GM23338 (cell line): ENCODE data around the gene PSMB2. TPM values are rescaled to one million over a fixed set of nuclear protein-coding genes. Genes with fewer than 3 reads are reported as not detected.

ENCODE experiments used
- ATAC-seq: fragments of 200-7000 bp; cut with Tn5 transposase; 3 replicates; pipeline ENCODE4 v1.9.1; 2020
- DNase-seq: peaks from one replicate; pipeline ENCODE4 v3.0.0-alpha.2; 2015; ENCODE audit warnings: low spot score
- H2AFZ ChIP-seq: fragments of 200-600 bp; sonication (generic); 2 replicates; pipeline ENCODE4 v1.8.0; 2016; ENCODE audit warnings: antibody characterized with exemption, mild to moderate bottlenecking, moderate library complexity
- H3F3A ChIP-seq: fragments of 200-600 bp; sonication (generic); replicated peaks from 2 replicates; pipeline ENCODE4 v1.8.0; 2017; ENCODE audit warnings: antibody characterized with exemption, mixed run types, low read depth
- H3K27ac ChIP-seq: fragments of 200-600 bp; sonication (generic); 2 replicates; pipeline ENCODE4 v1.6.1; 2016; ENCODE audit warnings: low read depth
- H3K27me3 ChIP-seq: fragments of 200-600 bp; sonication (generic); 2 replicates; pipeline ENCODE4 v1.8.0; 2016; ENCODE audit warnings: mild to moderate bottlenecking, mixed run types, moderate library complexity; ENCODE audit not compliant: insufficient read depth
- H3K36me3 ChIP-seq: fragments of 200-600 bp; sonication (generic); 2 replicates; pipeline ENCODE4 v1.8.0; 2016; ENCODE audit warnings: mild to moderate bottlenecking; ENCODE audit not compliant: insufficient read depth
- H3K4me1 ChIP-seq: fragments of 200-600 bp; sonication (generic); 2 replicates; pipeline ENCODE4 v1.8.0; 2016; ENCODE audit warnings: mild to moderate bottlenecking, moderate library complexity; ENCODE audit not compliant: insufficient read depth
- H3K4me2 ChIP-seq: fragments of 200-600 bp; sonication (generic); 2 replicates; pipeline ENCODE4 v1.7.1; 2017; ENCODE audit warnings: mixed run types
- H3K4me3 ChIP-seq: fragments of 200-600 bp; sonication (generic); 2 replicates; pipeline ENCODE4 v1.6.1; 2016; ENCODE audit warnings: mixed run types
- H3K79me2 ChIP-seq: fragments of 200-600 bp; sonication (generic); replicated peaks from 2 replicates; pipeline ENCODE4 v1.8.0; 2017; ENCODE audit warnings: mild to moderate bottlenecking; ENCODE audit not compliant: insufficient read depth
- H3K9me2 ChIP-seq: fragments of 200-600 bp; sonication (generic); 2 replicates; pipeline ENCODE4 v1.8.0; 2017; ENCODE audit not compliant: insufficient read depth
- H4K20me1 ChIP-seq: fragments of 200-600 bp; sonication (generic); replicated peaks from 2 replicates; pipeline ENCODE4 v1.8.0; 2017; ENCODE audit warnings: mild to moderate bottlenecking; ENCODE audit not compliant: insufficient read depth
- H3K27ac Mint-ChIP-seq: 2 replicates; pipeline ENCODE4 v1.8.0; 2020; ENCODE audit warnings: inconsistent platforms, mild to moderate bottlenecking, moderate library complexity, mixed read lengths
- H3K27me3 Mint-ChIP-seq: 3 replicates; pipeline ENCODE4 v1.8.0; 2022; ENCODE audit warnings: low read depth, mild to moderate bottlenecking, moderate library complexity, mixed read lengths, inconsistent platforms; ENCODE audit not compliant: insufficient read depth, poor library complexity
- H3K36me3 Mint-ChIP-seq: 3 replicates; pipeline ENCODE4 v1.8.0; 2021; ENCODE audit warnings: low read depth, mild to moderate bottlenecking, inconsistent platforms, moderate library complexity, mixed read lengths
- H3K4me1 Mint-ChIP-seq: 3 replicates; pipeline ENCODE4 v1.8.0; 2020; ENCODE audit warnings: mild to moderate bottlenecking, inconsistent platforms, mixed read lengths
- H3K4me3 Mint-ChIP-seq: 3 replicates; pipeline ENCODE4 v1.8.0; 2021; ENCODE audit warnings: moderate library complexity, mild to moderate bottlenecking, inconsistent platforms, mixed read lengths
- H3K9me3 Mint-ChIP-seq: 3 replicates; pipeline ENCODE4 v1.8.0; 2020; ENCODE audit warnings: moderate library complexity, mild to moderate bottlenecking, inconsistent platforms, mixed read lengths
- CREB1 ChIP-seq: fragments of 250-450 bp; sonication (Bioruptor Pico); IDR thresholded peaks from 2 replicates; pipeline ENCODE4 v1.5.0; 2020; ENCODE audit warnings: low read depth, mild to moderate bottlenecking, moderate library complexity
- EZH2 ChIP-seq: fragments of 200-600 bp; sonication (generic); IDR thresholded peaks from one replicate; pipeline ENCODE4 v1.8.0; 2017; ENCODE audit warnings: antibody characterized with exemption, mild to moderate bottlenecking, low read depth; ENCODE audit not compliant: unreplicated experiment
- EZH2phosphoT487 ChIP-seq: fragments of 200-600 bp; sonication (generic); IDR thresholded peaks from one replicate; pipeline ENCODE4 v1.8.1; 2018; ENCODE audit warnings: antibody characterized with exemption; ENCODE audit not compliant: unreplicated experiment
- JUNB ChIP-seq: IDR thresholded peaks from one replicate; pipeline ENCODE4 v1.6.1; 2016; ENCODE audit warnings: antibody characterized with exemption; ENCODE audit not compliant: unreplicated experiment
- NANOG ChIP-seq: IDR thresholded peaks from 2 replicates; pipeline ENCODE4 v1.6.1; 2016; ENCODE audit warnings: antibody characterized with exemption, borderline replicate concordance
- POLR2AphosphoS5 ChIP-seq: IDR thresholded peaks from 2 replicates; pipeline ENCODE4 v1.6.1; 2016; ENCODE audit warnings: antibody characterized with exemption, low read depth
- STAT1 ChIP-seq: IDR thresholded peaks from one replicate; pipeline ENCODE4 v1.6.1; 2016; ENCODE audit warnings: antibody characterized with exemption; ENCODE audit not compliant: unreplicated experiment
- ZNF114 ChIP-seq: fragments of 250-450 bp; sonication (Bioruptor Pico); IDR thresholded peaks from 2 replicates; pipeline ENCODE4 v1.5.0; 2020; ENCODE audit warnings: mild to moderate bottlenecking, moderate library complexity
- ZNF331 ChIP-seq: fragments of 250-450 bp; sonication (Bioruptor Pico); IDR thresholded peaks from 2 replicates; pipeline ENCODE4 v1.5.0; 2020; ENCODE audit warnings: low read depth, mild to moderate bottlenecking, moderate library complexity
- polyA plus RNA-seq: library from polyadenylated mRNA; unstranded; fragments of >200 nt; fragmentation: Nextera tagmentation; extraction: Ambion mirVana; gene quantifications from 2 replicates; pipeline ENCODE4 v1.2.1, GENCODE V29; 2016
- total RNA-seq: library from RNA; depleted of rRNA; stranded (reverse); fragments of >200 nt; shearing (Covaris generic); gene quantifications from 2 replicates; pipeline ENCODE4 v1.2.3, GENCODE V29; 2014
- TF ChIP-seq, protein P1 (sequence below), 2 experiments: fragments of 200-600 bp in 1 of 2; sonication (generic) in 1 of 2; conservative IDR thresholded peaks; 2 replicates each; pipeline versions ENCODE4 v1.5.1 to v1.6.1; 2016 to 2017; ENCODE audit warnings: antibody characterized with exemption in 2 of 2, low read depth in 2 of 2, mild to moderate bottlenecking in 2 of 2, moderate library complexity in 1 of 2
- TF ChIP-seq, protein P2 (sequence below): IDR thresholded peaks from 2 replicates; pipeline ENCODE4 v1.6.1; 2016; ENCODE audit warnings: antibody characterized with exemption
- TF ChIP-seq, protein P3 (sequence below): IDR thresholded peaks from one replicate; pipeline ENCODE4 v1.6.1; 2018; ENCODE audit warnings: antibody characterized with exemption; ENCODE audit not compliant: unreplicated experiment
- TF ChIP-seq, protein P4 (sequence below): fragments of 250-450 bp; sonication (Bioruptor Pico); IDR thresholded peaks from 2 replicates; pipeline ENCODE4 v1.5.0; 2020; ENCODE audit warnings: mild to moderate bottlenecking, moderate library complexity

Gene PSMB2
- total and polyA plus RNA-seq, 2 experiments from 2014 or later = 68.2 to 147 TPM

DNA sequence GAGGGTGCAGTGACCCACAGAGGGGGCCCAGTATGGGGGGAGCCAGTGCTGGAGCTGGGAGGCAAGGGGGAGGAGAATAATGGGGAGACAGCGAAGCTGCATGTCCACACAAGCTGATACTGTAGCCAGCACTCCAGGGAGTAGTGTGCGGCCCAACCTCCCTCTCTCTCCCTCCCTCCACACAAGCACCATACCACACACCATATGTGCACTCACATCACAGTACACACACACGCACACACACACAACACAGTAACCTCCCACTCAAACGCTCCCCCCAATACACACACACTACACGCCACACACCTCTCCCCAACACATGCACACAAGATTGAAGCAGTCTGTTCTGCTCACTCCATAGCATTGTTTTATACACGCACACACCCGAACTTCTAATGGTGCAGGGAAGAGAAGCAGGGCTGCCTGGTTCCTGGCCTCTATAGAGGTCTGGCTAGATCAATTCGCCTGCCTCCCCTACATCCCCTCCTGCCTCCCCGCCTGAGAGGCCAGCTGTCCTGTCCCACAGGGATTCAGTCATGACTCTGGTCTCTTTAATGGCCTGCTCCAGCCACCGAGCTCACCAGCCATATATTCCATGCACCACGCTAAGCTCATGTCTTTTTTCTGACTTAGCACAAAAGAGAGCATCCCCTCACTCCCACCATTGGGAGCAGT, 79.9 kb downstream of the PSMB2 start:
- Mint-ChIP-seq H3K27ac (no peak overlapping the region; the same call in 1 of the 2 replicates), H3K9me3 (peaks cover 3% of the 10 kb centered on the region; the same call in 2 of the 3 replicates), H3K27me3 (peaks cover 23% of the 10 kb centered on the region), H3K36me3 (peaks cover 48% of the 10 kb centered on the region), H3K4me3 (no peak overlapping the region), H3K4me1 (peaks cover 17% of the 10 kb centered on the region)
- DNase-seq = no peak
- H3K4me3 ChIP-seq = no peak overlapping the region
- no peak overlapping the region for H3K4me2 ChIP-seq
- H3K36me3 ChIP-seq = no peaks in the 10 kb centered on the region; the same call in 1 of the 2 replicates
- H3K79me2 ChIP-seq = peaks cover 4% of the 10 kb centered on the region
- H3K9me2 ChIP-seq = no peaks in the 10 kb centered on the region
- TF ChIP-seq EZH2phosphoT487 (no peak), CREB1 (CRISPR knock-in tag) (no peak), POLR2AphosphoS5 (no peak), ZNF331 (CRISPR knock-in tag) (no peak), EZH2 (no peak), ZNF114 (CRISPR knock-in tag) (no peak), NANOG (no peak), JUNB (no peak), STAT1 (no peak)
- TF ChIP-seq, protein P1, sequence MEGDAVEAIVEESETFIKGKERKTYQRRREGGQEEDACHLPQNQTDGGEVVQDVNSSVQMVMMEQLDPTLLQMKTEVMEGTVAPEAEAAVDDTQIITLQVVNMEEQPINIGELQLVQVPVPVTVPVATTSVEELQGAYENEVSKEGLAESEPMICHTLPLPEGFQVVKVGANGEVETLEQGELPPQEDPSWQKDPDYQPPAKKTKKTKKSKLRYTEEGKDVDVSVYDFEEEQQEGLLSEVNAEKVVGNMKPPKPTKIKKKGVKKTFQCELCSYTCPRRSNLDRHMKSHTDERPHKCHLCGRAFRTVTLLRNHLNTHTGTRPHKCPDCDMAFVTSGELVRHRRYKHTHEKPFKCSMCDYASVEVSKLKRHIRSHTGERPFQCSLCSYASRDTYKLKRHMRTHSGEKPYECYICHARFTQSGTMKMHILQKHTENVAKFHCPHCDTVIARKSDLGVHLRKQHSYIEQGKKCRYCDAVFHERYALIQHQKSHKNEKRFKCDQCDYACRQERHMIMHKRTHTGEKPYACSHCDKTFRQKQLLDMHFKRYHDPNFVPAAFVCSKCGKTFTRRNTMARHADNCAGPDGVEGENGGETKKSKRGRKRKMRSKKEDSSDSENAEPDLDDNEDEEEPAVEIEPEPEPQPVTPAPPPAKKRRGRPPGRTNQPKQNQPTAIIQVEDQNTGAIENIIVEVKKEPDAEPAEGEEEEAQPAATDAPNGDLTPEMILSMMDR (conservative IDR thresholded peaks at IDR 0.05; ENCODE audit: low read depth in 2 of 2) = no peak
- TF ChIP-seq, protein P2, sequence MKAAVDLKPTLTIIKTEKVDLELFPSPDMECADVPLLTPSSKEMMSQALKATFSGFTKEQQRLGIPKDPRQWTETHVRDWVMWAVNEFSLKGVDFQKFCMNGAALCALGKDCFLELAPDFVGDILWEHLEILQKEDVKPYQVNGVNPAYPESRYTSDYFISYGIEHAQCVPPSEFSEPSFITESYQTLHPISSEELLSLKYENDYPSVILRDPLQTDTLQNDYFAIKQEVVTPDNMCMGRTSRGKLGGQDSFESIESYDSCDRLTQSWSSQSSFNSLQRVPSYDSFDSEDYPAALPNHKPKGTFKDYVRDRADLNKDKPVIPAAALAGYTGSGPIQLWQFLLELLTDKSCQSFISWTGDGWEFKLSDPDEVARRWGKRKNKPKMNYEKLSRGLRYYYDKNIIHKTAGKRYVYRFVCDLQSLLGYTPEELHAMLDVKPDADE = no peak
- TF ChIP-seq, protein P3, sequence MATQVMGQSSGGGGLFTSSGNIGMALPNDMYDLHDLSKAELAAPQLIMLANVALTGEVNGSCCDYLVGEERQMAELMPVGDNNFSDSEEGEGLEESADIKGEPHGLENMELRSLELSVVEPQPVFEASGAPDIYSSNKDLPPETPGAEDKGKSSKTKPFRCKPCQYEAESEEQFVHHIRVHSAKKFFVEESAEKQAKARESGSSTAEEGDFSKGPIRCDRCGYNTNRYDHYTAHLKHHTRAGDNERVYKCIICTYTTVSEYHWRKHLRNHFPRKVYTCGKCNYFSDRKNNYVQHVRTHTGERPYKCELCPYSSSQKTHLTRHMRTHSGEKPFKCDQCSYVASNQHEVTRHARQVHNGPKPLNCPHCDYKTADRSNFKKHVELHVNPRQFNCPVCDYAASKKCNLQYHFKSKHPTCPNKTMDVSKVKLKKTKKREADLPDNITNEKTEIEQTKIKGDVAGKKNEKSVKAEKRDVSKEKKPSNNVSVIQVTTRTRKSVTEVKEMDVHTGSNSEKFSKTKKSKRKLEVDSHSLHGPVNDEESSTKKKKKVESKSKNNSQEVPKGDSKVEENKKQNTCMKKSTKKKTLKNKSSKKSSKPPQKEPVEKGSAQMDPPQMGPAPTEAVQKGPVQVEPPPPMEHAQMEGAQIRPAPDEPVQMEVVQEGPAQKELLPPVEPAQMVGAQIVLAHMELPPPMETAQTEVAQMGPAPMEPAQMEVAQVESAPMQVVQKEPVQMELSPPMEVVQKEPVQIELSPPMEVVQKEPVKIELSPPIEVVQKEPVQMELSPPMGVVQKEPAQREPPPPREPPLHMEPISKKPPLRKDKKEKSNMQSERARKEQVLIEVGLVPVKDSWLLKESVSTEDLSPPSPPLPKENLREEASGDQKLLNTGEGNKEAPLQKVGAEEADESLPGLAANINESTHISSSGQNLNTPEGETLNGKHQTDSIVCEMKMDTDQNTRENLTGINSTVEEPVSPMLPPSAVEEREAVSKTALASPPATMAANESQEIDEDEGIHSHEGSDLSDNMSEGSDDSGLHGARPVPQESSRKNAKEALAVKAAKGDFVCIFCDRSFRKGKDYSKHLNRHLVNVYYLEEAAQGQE = no peak
- TF ChIP-seq, protein P4, sequence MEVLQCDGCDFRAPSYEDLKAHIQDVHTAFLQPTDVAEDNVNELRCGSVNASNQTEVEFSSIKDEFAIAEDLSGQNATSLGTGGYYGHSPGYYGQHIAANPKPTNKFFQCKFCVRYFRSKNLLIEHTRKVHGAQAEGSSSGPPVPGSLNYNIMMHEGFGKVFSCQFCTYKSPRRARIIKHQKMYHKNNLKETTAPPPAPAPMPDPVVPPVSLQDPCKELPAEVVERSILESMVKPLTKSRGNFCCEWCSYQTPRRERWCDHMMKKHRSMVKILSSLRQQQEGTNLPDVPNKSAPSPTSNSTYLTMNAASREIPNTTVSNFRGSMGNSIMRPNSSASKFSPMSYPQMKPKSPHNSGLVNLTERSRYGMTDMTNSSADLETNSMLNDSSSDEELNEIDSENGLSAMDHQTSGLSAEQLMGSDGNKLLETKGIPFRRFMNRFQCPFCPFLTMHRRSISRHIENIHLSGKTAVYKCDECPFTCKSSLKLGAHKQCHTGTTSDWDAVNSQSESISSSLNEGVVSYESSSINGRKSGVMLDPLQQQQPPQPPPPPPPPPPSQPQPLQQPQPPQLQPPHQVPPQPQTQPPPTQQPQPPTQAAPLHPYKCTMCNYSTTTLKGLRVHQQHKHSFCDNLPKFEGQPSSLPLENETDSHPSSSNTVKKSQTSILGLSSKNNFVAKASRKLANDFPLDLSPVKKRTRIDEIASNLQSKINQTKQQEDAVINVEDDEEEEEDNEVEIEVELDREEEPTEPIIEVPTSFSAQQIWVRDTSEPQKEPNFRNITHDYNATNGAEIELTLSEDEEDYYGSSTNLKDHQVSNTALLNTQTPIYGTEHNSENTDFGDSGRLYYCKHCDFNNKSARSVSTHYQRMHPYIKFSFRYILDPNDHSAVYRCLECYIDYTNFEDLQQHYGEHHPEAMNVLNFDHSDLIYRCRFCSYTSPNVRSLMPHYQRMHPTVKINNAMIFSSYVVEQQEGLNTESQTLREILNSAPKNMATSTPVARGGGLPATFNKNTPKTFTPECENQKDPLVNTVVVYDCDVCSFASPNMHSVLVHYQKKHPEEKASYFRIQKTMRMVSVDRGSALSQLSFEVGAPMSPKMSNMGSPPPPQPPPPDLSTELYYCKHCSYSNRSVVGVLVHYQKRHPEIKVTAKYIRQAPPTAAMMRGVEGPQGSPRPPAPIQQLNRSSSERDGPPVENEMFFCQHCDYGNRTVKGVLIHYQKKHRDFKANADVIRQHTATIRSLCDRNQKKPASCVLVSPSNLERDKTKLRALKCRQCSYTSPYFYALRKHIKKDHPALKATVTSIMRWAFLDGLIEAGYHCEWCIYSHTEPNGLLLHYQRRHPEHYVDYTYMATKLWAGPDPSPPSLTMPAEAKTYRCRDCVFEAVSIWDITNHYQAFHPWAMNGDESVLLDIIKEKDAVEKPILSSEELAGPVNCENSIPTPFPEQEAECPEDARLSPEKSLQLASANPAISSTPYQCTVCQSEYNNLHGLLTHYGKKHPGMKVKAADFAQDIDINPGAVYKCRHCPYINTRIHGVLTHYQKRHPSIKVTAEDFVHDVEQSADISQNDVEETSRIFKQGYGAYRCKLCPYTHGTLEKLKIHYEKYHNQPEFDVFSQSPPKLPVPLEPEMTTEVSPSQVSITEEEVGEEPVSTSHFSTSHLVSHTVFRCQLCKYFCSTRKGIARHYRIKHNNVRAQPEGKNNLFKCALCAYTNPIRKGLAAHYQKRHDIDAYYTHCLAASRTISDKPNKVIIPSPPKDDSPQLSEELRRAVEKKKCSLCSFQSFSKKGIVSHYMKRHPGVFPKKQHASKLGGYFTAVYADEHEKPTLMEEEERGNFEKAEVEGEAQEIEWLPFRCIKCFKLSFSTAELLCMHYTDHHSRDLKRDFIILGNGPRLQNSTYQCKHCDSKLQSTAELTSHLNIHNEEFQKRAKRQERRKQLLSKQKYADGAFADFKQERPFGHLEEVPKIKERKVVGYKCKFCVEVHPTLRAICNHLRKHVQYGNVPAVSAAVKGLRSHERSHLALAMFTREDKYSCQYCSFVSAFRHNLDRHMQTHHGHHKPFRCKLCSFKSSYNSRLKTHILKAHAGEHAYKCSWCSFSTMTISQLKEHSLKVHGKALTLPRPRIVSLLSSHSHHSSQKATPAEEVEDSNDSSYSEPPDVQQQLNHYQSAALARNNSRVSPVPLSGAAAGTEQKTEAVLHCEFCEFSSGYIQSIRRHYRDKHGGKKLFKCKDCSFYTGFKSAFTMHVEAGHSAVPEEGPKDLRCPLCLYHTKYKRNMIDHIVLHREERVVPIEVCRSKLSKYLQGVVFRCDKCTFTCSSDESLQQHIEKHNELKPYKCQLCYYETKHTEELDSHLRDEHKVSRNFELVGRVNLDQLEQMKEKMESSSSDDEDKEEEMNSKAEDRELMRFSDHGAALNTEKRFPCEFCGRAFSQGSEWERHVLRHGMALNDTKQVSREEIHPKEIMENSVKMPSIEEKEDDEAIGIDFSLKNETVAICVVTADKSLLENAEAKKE = no peak
- H3F3A ChIP-seq = peaks cover 9% of the 10 kb centered on the region
- H4K20me1 ChIP-seq = peaks cover 14% of the 10 kb centered on the region; the same call in 1 of the 2 replicates
- H3K4me1 ChIP-seq = peaks cover 8% of the 10 kb centered on the region; the same call in 1 of the 2 replicates
- ATAC-seq = no peak
- no peak overlapping the region for H3K27ac ChIP-seq
- no peak overlapping the region for H2AFZ ChIP-seq
- H3K27me3 ChIP-seq = no peaks in the 10 kb centered on the region
